Mononuclear cell (primary cell): ENCODE results near the gene TAAR9. TPM values are rescaled to one million over a fixed set of nuclear protein-coding genes. Genes with fewer than 3 reads are reported as not detected.
"Not testable (repeated sequence)": the region's sequence is repeated elsewhere in the genome, so short reads cannot be mapped to it uniquely, and the experiment has no call there.

Experiments used
- H3K27me3 ChIP-seq: 2 replicates; pipeline ENCODE4 v1.6.0; 2011; ENCODE audit warnings: low read length, control low read depth; ENCODE audit not compliant: insufficient read depth
- H3K4me1 ChIP-seq: 2 replicates; pipeline ENCODE4 v1.5.1; 2011; ENCODE audit warnings: mild to moderate bottlenecking, low read length, control low read depth; ENCODE audit not compliant: insufficient read depth
- H3K4me3 ChIP-seq: 2 replicates; pipeline ENCODE4 v1.5.1; 2011; ENCODE audit warnings: mild to moderate bottlenecking, low read length, moderate library complexity
- H3K9me3 ChIP-seq: 2 replicates; pipeline ENCODE4 v1.5.1; 2011; ENCODE audit warnings: low read depth, mild to moderate bottlenecking, control low read depth, low read length
- total RNA-seq: library from RNA; depleted of rRNA; stranded (reverse); fragments of >200 nt; gene quantifications from one replicate; pipeline ENCODE4 v1.2.3, GENCODE V29; 2012

The TAAR9 gene
- total RNA-seq, 1 donor = not detected

- no peak overlapping the region for H3K4me3 ChIP-seq
- no peaks in the 10 kb centered on the region for H3K4me1 ChIP-seq
- no peaks in the 10 kb centered on the region for H3K9me3 ChIP-seq
- H3K27me3 ChIP-seq = peaks cover 6% of the 10 kb centered on the region
These were observed 932 bp upstream of the TAAR9 start for GRCh38 chr6:132537145-132537544.

DNA sequence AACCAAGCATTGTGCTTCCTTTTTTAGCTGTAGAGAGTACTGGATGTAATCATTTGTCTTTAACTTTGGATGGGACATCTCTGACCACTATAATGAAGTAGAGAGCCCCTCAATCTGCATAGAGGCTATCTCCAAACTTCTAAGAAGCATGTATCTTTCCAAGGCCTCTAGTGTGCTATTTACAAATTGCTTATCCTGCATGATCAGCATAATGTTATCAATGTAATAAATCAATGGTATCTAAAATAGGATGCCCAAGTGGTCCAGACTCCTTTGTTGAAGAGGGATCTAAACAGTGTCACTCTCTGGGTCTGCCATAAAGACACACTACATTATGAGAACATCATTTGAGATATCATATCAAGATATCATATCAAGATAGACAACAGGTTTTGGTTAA lies 6.7 kb downstream of the TAAR9 start:
- Histone ChIP-seq H3K9me3 (no peaks in the 10 kb centered on the region), H3K27me3 (peaks cover 10% of the 10 kb centered on the region), H3K4me1 (no peaks in the 10 kb centered on the region), H3K4me3 (no peak overlapping the region)

- Histone ChIP-seq H3K4me1 (no peaks in the 10 kb centered on the region), H3K27me3 (peaks cover 15% of the 10 kb centered on the region), H3K4me3 (no peak overlapping the region), H3K9me3 (no peaks in the 10 kb centered on the region)
These were observed 10.8 kb downstream of the TAAR9 start for GRCh38 chr6:132548746-132549463.

- Histone ChIP-seq H3K4me3 (no peak overlapping the region), H3K4me1 (no peaks in the 10 kb centered on the region), H3K27me3 (peaks cover 16% of the 10 kb centered on the region), H3K9me3 (no peaks in the 10 kb centered on the region)
These were observed 13.1 kb downstream of the TAAR9 start for GRCh38 chr6:132551214-132551613.

DNA sequence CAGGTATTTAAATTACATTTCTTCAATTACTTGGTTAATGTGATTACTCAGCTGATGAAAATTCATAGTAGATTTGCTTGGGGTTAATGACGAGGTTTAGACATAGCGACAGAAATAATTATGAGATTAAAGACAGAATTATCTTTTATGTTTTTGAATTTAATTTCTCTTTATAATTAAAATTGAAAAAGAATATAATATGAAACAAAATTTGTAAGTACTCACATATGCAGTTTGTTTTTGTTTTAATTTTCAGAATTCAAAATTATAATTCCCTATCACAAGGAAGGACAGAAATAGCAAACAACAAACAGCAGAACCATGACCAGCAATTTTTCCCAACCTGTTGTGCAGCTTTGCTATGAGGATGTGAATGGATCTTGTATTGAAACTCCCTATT lies 14.3 kb downstream of the TAAR9 start, which contains the start of gene TAAR8:
Gene TAAR8, plus strand, starts transcription at position 301 of the 400 bp plus-strand sequence. Its CDS starts 21 bp downstream, at position 322.
- Histone ChIP-seq H3K9me3 (no peaks in the 10 kb centered on the region), H3K27me3 (peaks cover 26% of the 10 kb centered on the region), H3K4me3 (no peak within 1 kb of the TSS), H3K4me1 (no peaks in the 10 kb centered on the region)

GRCh38 chr6:132560087-132560486 lies 22.0 kb downstream of the TAAR9 start:
- H3K27me3 ChIP-seq = peaks cover 21% of the 10 kb centered on the region
- H3K9me3 ChIP-seq, H3K4me1 ChIP-seq, H3K4me3 ChIP-seq: not testable (repeated sequence)

GRCh38 chr6:132566404-132566803 lies 28.3 kb downstream of the TAAR9 start:
- Histone ChIP-seq H3K9me3 (no peaks in the 10 kb centered on the region), H3K4me1 (no peaks in the 10 kb centered on the region), H3K4me3 (no peak overlapping the region), H3K27me3 (peaks cover 12% of the 10 kb centered on the region)

DNA sequence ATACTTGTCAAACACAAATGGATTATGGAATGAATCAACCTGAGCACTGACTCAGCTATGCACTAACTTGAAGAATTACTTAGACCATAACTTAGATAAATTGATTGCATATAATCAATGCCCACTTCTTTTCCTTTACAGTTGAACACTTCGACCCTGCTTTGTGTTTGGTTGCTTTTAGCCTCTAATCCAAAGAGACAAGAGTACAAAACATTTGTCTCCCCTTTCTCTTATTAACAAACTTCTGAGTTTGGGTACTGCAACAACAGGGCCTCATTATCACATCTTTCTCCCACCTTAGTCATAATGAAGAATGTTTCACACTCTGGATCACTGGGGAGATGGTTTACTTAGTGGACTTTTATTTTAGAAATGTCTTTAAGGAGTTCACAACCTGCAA lies 29.5 kb downstream of the TAAR9 start:
- Histone ChIP-seq H3K9me3 (no peaks in the 10 kb centered on the region), H3K27me3 (peaks cover 10% of the 10 kb centered on the region), H3K4me1 (no peaks in the 10 kb centered on the region), H3K4me3 (no peak overlapping the region)

DNA sequence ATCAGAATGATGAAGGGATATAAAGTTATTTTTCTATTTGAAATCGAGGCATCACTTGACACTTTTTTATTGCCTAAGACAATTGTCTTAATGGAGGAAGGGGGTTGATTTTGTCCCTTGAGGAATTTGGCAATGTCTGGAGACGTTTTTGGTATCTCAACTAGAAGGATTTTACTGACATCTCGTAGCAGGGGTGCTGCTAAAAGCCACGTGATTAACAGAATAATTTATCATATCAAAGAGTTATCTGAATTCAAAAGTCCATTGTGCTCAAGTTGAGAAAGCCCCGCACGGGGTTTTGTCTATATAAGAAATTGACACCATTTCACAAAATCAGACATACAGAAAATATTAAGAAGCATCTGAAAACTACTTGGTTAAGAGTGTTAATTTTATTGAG lies 30.5 kb downstream of the TAAR9 start:
- Histone ChIP-seq H3K27me3 (peaks cover 8% of the 10 kb centered on the region), H3K4me3 (no peak overlapping the region), H3K9me3 (no peaks in the 10 kb centered on the region), H3K4me1 (no peaks in the 10 kb centered on the region)

DNA sequence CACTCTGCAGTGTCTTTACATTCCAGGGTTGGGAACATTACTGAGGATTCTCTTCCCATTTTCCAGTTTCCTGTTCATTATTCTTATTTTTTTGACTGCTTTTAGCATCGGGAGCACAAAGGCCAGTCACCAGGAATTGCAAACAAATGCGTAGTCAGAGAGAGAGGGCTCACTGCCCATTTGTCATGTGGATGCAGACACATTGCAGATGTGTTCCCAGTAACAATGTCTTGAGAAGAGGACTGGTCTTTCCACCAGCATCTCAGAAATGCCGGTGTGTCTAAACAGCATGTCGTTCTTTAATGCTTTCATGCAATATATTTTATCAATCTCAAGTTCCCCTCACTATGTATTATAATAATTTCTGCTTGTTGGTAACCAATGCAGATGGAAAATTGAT lies 31.1 kb downstream of the TAAR9 start:
- Histone ChIP-seq H3K4me3 (no peak overlapping the region), H3K27me3 (peaks cover 10% of the 10 kb centered on the region), H3K4me1 (no peaks in the 10 kb centered on the region), H3K9me3 (no peaks in the 10 kb centered on the region)

DNA sequence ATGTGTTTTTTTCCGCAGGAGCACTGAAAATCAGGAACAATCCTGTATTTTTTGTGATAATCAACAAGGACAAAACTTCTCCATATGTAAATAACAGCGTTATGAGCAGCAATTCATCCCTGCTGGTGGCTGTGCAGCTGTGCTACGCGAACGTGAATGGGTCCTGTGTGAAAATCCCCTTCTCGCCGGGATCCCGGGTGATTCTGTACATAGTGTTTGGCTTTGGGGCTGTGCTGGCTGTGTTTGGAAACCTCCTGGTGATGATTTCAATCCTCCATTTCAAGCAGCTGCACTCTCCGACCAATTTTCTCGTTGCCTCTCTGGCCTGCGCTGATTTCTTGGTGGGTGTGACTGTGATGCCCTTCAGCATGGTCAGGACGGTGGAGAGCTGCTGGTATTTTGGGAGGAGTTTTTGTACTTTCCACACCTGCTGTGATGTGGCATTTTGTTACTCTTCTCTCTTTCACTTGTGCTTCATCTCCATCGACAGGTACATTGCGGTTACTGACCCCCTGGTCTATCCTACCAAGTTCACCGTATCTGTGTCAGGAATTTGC lies 32.2 kb downstream of the TAAR9 start, which contains the start of gene TAAR6:
Gene TAAR6, plus strand, starts transcription at position 102 of the 557 bp plus-strand sequence. Its CDS starts 0 bp downstream, at position 102.
- peaks cover 10% of the 10 kb centered on the region for H3K27me3 ChIP-seq
- no peaks in the 10 kb centered on the region for H3K4me1 ChIP-seq
- no peaks in the 10 kb centered on the region for H3K9me3 ChIP-seq
- H3K4me3 ChIP-seq = no peak within 1 kb of the TSS

GRCh38 chr6:132571774-132572173 lies 33.7 kb downstream of the TAAR9 start:
- Histone ChIP-seq H3K4me3 (no peak overlapping the region), H3K9me3 (no peaks in the 10 kb centered on the region), H3K4me1 (no peaks in the 10 kb centered on the region), H3K27me3 (peaks cover 10% of the 10 kb centered on the region)

DNA sequence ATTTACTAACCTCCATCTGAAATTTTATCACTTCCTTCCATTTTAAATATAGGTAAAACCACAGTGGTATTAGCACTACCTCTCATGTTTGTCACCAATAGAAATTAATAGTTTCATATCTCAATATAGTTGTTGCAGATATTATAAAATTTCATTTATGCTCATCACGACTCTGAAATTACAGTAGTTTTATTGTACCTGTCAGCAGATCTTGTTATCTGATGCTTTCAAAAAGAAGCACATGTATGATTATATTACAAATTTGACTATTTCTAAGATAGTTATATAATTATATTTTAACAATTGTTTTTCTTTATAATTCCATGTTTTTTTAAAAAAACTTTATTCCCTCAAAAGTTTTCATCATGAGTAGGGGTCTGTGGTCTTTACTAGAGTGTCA lies 46.6 kb downstream of the TAAR9 start:
- peaks cover 3% of the 10 kb centered on the region for H3K27me3 ChIP-seq
- H3K4me3 ChIP-seq = no peak overlapping the region
- H3K4me1 ChIP-seq = peaks cover 3% of the 10 kb centered on the region
- H3K9me3 ChIP-seq = no peaks in the 10 kb centered on the region

DNA sequence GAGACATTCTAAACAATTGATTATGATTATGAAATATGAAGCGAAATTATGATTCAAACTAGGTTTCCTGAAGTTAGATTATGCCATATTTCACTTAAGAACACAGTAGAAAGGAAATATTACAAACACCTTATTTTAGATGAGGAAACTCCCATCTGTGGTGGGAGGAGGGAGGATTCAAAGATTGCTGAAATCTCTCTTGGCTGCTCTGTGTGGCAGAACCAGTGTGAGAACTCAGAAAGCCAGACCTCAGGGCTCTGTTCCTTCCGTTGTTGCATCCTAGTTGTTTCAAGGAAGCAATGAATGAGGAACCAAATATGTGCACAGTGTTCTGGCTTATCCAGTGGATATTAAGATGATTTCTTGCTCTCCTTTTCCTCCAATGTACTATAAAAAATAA lies 49.3 kb downstream of the TAAR9 start:
- Histone ChIP-seq H3K4me3 (no peak overlapping the region), H3K4me1 (peaks cover 6% of the 10 kb centered on the region), H3K9me3 (no peaks in the 10 kb centered on the region), H3K27me3 (no peaks in the 10 kb centered on the region)
